Activated CD8-positive, alpha-beta memory T cell treated with anti-CD3 and anti-CD28 coated beads, Interleukin-2, amount 50 U/mL, for 1 hour (primary cell): ENCODE measurements around the gene NOTO.

Experiments
- DNase-seq: peaks from one replicate; pipeline ENCODE4 v3.0.0-alpha.2; 2020; ENCODE audit errors: extremely low read depth

NOTO gene

DNA sequence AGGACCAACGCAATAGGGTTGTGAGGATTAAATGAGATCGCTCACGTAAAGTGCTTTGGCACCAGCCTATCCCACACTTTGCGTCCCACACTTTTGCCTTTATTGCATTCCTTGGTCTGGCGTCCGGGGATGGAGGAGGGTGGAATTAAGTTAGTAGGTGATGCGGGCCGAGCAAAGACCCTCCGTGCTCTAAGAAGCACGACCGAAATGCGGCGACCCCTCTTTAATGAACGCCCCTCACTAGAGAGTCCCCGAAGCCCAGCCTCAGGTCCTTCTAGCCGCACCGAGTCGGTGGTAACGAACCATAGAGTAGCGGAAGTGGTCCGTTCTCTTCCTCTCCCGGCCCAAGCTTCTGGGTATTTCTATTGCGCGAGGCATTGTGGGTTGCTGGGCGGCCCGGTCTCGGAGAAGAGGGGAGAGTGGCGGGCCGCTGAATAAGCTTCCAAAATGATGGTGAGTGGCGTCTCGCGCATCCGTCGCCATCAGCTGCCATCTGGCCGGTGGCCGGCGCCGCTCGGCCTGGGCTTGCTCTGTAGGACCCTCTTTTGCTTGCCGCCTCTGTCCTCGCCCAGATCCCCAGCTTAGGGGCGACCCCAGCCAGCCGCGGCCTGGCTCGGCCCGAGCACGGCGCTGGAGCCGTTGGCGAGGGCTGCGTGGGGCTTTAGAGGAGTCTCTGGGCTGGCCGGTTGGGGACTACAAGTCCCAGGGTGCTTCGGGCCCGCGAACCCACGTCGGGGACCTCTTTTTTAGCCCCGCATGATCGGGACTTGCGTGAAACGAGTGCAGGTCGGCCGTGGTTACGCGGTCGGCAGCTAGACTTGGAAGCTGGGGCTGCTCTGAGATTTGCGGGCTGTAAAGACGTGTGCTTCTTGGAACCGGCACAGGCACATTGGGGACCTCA, 31.8 kb downstream of the NOTO start, which contains the start of gene CCT7:
TSS of gene CCT7 (plus strand) at position 377 of the 901 bp plus-strand sequence. CDS start at position 448, 71 bp downstream.
- peak; percentile 74 for DNase-seq

DNA sequence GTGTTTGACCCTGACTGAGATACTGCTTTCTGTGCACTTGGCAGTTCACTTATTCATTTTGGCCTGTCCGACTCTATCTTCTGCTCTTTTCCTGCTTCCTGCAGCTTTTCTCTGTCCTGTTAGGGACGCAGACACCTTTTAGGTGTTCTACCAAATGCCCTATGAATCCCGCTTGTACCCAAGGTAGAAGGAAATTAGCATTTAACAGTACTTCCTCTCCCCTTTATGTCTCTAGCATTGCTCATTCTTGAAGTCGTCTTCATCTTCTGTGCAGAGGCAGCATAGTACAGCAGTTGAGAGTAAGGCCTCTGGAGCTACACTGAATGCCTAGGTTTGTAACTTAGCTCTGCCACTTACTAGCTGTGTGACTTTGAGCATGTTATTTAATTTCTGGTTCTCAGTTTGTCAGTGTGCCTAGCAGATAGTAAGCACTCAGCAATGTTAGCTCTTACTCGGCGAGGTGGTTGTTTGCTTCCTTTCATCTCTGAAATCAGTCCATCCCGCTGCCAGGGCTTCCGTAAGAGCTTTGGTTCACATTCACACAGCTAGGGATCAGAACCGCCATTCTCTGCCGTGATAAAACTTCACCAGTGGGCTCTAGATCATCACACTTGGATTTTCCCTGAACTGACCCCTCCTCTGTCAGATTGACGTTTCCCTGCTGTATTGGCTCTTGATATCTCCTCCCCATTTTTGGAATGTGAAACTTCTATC, 33.1 kb downstream of the NOTO start:
- no peak for DNase-seq

DNA sequence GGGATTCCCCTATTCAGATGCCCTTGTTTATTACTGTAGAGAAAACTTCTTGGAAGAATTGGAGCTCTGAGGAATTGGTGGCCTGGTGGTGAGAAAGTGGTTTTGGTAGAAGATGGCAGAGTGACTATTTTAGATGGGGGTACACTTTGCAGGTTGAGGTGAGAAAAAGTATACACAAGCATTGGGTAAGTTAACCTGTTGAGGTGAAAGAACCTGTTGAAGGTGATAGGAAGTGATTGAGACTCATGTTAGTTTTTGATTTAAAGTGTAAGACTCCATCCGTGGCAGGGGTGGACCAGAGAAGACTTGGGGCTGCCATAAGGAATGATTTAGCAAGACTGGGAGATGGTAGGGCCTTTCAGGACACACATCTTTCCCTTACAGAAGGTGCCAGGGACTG, 34.8 kb downstream of the NOTO start:
- DNase-seq: no peak

DNA sequence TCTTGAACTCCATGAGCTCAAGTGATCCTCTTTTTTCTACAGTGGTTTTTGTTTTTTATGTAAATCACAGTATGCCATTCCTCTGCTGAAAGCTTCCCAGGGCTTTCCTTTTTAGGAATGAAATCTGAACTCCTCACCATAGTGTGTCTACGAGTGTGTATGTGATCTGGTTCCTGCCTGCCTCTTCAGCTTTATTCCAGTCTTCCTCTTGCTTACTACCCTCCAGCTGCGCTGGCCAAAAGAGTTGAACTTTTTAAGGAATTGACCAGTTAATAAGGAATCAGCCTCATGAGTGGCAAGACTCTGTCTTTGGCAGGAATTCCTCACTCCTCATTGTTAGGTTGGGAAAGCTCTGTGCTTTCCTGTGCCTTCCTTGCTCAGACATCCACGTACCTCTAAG, 35.8 kb downstream of the NOTO start:
- DNase-seq: no peak

DNA sequence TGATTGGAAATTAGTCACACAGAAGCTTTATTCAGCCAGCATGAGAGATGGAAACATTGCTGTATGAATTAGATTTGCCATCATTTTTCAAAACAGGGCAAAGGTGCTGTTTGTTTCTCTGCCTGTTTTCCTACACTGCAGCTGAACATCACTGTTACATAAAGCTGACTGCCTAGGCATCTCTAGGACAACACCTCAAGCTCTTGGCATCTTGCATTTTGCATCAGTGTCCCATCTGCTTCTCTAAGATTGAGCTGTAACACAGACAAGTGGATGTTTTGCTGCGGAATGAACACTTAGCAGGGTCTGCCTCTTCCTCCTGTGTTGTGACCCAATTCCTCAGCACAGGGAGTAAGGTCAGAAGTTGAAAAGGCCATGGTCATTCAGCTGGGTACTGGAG, 36.6 kb downstream of the NOTO start:
- DNase-seq: no peak

DNA sequence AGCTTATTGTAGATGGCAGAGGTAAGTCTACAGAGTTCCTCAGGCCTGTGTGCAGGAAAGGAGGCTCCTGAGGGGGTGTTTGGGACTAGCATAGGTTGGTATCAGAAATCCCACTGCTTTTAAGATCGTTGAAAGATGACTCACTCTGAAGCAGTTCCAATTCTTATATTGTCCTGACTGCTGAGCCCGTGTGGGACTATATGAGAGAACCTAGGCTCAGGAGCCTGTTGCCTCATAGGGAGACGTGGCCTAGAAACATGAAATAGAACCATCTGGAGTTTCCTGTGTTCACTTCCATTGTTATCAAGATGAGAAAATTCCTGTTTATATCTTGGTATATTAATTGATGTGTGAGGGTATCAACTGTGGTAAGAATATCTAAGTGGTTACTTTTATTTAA, 37.4 kb downstream of the NOTO start:
- no peak for DNase-seq

DNA sequence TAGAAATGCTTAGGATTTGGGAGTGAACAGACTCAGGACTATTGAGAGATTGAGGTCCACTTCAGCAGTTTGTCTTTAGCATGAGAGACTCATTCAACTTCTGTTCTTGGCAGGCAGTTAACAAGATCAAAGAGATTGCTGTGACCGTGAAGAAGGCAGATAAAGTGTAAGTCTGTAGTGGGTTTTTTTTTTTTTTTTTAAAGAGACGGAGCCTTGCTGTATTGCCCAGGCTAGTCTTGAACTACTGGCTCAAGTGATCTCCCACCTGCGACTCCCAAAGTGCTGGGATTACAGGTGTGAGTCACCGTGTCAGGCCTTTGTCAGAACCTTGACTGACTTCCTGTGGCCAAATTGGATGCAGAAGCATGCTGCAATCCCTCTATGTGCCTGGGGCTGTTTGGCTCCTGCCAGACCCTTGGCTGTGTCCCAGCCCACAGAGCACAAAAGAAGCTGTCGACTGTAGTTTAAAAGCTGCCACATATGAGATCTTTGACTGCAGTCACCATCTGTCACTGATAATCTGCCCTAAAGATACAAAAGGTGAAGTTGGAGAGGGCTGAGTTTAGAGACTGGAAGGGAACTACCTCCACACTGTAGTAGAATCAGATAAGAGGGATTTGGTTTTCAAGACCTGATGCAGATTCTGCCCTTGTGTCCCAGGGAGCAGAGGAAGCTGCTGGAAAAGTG, 41.7 kb downstream of the NOTO start:
- no peak for DNase-seq

DNA sequence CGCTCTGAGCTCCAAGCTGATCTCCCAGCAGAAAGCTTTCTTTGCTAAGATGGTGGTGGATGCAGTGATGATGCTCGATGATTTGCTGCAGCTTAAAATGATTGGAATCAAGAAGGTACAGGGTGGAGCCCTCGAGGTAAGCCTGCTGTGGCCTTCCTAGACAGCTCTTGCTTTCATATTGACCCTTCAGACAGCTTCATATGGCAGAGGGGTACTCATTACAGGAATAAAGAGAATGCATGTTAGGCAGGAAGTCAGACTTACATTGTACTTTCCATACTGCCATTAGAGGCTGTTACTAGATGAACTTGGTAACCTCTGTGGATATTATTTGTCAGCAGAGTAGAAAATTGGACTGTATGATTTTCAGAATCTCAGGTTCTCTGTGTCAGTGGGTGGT, 42.2 kb downstream of the NOTO start:
- DNase-seq: no peak

DNA sequence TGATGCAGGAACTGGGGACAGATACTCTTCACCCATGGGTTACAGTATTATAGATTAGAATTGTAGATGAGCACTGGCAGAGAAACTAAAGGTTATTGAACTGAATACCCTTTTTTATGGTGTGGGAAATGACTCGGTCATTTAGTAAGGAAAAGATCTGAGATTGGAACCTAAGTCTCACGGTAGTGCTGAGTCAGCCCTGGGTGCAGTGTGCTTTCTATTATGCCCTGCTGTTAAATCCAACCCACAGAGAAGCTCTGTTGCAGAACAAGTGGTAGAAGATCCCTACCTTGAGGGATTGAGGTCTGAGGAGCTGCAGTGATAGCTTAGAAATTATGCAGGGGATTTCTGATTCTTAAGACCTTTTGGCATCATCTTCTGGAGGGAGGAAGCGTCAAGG, 44.5 kb downstream of the NOTO start:
- DNase-seq: no peak

DNA sequence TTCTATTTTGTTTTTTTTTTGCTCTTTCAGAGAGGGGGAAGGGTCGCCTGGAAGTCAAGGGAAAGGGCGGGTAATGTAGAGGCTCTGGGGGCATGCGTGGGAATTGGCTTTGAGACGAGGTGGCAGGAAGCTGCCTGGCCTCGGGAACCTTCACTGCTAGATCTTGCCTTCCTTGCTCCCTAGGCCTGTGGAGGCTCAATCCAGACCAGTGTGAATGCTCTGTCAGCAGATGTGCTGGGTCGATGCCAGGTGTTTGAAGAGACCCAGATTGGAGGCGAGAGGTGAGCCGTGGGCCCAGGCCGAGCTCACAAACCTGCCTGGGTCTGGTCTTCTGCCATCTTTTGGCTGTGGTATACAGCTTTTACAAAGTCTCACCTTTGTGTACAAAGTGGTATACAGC, 47.3 kb downstream of the NOTO start:
- DNase-seq: no peak

DNA sequence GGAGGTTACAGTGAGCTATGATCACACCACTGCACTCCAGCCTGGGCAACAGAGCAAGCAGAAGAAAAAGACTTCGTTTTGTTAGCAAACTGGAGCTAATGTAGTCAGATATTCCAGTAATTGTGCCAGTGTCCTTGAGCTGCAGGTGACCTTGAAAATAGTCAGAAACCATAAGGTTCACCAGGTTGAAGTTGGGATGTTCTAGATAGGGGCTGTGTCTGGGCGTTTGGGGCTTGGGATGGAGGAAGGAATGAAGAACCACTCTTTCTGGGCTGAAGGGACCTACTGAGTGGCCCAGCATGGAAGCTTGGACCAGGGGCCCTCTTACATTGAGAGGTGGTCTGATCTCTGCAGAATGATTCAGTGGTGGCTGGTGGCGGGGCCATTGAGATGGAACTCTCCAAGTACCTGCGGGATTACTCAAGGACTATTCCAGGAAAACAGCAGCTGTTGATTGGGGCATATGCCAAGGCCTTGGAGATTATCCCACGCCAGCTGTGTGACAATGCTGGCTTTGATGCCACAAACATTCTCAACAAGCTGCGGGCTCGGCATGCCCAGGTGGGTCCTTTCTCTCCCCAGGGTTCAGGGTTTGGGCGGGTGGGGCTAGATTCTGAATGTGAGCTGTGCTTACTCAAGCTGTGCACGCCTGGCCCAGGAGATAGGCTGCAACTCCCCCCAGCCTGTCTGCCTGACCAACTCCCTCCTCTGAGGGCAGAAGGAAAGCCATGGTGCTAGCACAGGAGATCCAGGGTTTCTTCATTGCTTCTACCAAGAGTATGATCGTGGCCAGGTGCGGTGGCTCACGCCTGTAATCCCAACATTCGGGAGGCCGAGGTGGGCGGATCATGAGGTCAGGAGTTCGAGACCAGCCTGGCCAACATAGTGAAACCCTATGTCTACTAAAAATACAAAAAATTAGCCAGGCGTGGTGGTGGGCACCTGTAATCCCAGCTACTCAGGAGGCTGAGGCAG, 48.8 kb downstream of the NOTO start:
- DNase-seq: no peak

DNA sequence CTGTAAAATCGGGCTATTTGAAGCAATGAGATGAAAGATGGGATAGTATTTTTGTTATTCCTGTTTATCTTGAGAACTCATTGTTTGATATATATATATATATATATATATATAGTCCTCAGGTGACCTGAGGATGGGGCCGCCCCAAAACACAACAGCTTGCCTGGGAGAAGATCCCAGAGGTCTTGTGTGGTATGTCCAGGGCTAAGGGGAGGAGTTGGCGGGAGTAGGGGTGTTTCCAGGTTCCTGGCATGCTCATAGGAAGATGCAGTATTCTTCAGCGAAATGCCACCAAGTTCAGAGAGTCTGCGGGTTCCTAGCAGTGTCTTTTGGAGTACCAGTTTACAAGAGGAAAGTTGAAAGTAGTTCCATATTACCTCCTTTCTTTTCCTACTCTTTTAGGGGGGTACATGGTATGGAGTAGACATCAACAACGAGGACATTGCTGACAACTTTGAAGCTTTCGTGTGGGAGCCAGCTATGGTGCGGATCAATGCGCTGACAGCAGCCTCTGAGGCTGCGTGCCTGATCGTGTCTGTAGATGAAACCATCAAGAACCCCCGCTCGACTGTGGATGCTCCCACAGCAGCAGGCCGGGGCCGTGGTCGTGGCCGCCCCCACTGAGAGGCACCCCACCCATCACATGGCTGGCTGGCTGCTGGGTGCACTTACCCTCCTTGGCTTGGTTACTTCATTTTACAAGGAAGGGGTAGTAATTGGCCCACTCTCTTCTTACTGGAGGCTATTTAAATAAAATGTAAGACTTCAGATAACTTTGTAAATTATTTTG, 50.1 kb downstream of the NOTO start:
- DNase-seq: no peak

DNA sequence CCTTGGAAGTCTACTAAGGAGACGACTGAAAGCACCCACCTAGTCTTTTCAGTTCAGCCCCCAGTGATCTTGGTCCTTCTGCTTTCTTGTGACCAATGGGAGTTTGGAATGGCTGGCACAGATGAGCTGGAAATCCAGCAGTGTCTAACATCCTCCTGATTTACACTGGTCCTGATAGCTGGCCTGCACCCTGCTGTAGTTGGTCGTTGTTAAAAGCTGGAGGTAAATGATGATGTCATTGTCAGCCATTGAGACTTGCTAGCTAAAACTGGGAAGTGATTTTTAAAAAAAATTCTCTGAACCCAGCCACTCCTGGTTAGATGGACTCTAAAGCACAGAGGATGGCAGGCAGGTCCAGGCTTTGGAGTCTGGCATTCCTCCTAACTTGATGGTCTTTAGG, 51.0 kb downstream of the NOTO start:
- DNase-seq: no peak

DNA sequence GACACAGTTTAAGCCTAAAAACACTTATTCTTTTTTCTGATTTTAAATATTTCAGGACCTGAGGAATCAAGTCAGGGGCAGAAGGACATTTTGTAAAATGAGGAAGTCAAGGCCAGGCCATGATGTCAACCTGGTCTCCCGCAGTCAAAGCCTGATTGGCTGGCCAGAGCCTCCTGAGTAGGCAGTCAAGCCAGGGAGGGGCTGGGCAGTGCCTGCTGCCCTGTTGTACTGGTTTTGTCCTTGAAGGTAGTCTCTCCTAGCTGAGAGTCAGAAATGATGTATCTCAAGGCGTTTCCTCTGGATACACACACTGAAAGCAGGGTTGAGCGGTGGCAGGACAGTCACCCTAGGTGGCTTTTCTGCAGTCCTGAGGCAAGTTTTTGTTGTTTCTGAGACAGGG, 51.5 kb downstream of the NOTO start:
- DNase-seq: no peak

DNA sequence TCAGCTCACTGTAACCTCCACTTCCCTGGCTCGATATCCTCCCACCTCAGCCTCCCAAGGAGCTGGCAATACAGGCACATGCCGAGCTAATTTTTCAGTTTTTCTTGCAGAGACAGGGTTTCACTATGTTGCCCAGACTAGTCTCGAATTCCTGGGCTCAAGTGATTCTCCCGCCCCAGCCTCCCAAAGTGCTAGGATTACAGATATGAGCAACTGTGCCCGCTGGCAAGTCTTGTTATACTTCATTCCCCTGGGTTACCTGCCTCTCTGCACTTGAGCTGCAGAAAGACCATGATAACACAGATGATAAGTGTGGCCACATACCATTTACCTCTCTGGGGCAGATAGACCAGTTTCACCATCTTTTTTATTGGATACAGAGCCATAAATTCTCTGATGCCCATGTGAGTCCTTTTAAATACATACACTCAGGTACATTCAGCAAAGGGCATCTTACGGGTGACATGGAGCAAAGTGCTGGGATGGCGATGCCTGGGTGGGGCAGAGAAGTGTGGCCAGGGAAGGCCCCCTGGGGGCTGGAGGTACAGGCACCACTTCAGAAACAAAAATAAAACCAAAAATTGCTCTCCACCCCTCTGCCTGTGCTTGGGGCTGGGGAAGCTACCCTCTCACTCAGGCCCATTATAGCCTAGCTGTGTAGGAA, 52.1 kb downstream of the NOTO start:
- DNase-seq: no peak

DNA sequence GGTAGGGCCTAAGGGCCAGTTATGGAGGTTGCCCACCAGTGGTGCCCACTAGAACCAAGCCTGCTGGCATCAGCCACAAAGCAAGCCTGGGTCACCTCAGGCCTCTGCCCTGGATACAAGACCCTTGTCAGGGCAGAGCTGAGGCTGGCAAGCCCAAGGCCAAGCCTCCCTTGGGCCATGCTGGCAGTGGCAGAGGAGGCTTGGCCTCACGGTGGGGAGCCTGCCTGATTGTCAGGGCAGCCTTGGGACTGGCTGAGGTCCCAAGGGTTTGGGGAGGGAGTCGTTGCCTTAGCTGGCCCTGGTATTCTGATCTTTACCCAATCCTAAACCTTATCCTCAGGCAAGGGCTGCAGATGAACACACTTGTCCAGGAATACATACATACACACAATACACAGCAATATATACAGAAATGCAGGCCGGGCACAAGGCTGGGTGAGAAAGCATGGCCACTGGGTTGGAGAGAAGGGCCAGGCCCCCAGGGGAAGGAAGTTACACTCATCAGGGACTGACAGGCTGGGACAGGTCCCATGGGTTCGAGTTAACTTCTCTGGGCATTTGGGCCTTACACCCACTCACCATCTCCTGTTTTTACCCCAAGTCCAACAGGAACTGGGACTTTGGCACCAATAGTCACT, 52.8 kb downstream of the NOTO start:
- no peak for DNase-seq

DNA sequence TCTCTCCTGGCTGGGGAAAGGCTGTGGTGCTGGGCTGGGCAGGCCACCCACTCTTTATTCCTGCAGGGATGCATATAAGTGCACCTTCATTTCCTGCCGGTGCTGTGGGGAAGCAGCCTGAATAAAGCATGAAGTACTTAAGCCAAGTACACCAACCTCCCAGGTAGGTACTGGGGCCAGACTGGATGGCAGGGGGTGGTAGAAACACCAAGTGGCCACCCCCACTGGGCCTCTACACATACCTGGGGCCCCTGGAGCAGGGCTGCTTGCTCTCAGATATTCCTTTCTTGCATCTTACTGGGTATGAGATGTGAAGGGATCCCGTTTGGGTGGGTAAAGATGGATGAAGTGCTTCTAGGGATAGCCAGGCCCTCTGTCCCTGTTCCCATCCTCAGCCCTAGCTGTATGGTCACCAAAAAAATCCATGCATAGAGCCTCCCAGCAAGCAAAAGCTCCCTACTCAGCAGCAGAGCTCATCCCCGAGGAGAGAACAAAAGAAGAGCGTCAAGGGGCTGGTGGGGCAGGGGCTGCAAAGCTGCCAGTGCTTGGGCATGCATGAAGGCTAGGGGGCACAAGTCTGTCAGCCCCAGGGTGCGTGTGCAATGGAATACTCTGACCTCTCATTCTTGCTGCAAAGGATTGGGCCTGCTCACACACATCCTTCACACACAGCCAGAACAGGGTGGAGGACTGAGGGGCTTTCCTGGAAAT, 53.7 kb downstream of the NOTO start:
- DNase-seq: no peak

DNA sequence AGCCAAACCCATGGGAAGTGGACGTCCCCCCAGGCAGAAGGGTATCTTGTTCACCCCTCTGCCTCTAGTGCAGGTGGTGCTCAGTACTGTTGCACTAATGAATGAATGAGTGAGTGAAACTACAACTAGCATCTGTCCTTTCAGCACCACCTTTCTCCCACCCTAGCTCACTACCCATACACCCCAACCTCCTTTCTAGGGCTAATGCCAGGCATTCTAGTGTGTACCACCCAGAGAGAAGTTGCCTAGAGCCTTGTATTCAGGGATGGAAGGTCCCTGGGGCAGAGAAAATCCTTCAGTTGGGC, 54.2 kb downstream of the NOTO start:
- no peak for DNase-seq

DNA sequence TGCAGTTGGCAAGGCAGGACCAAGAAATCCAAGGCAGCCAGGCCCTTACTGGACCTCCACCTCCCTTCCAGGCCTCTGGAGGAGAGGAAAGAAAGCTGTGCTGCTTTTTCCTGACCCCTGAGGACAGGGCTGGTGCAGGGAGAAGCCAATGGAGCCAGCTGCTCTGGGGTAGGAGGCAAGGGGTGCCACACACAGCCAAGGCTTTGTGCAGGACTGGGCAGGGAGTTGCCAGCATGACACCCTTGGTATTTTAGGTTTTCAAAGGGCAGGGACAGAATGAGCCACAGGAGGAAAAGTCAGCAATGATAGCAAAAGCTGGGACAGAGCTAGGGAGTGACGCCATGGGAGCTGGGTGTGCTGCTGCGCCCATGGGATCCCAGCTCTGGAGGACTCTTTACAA, 54.6 kb downstream of the NOTO start:
- DNase-seq: no peak
